ENCODE results near the gene CNOT3. TPM values are rescaled to one million over a fixed set of nuclear protein-coding genes. Genes with fewer than 3 reads are reported as not detected.

The CNOT3 gene
- total and polyA plus RNA-seq, 2 of the 13 experiments (the other 11 are each of a cell fraction or from before 2014, with no cell fraction given), result 4.3 to 5.8 TPM

DNA sequence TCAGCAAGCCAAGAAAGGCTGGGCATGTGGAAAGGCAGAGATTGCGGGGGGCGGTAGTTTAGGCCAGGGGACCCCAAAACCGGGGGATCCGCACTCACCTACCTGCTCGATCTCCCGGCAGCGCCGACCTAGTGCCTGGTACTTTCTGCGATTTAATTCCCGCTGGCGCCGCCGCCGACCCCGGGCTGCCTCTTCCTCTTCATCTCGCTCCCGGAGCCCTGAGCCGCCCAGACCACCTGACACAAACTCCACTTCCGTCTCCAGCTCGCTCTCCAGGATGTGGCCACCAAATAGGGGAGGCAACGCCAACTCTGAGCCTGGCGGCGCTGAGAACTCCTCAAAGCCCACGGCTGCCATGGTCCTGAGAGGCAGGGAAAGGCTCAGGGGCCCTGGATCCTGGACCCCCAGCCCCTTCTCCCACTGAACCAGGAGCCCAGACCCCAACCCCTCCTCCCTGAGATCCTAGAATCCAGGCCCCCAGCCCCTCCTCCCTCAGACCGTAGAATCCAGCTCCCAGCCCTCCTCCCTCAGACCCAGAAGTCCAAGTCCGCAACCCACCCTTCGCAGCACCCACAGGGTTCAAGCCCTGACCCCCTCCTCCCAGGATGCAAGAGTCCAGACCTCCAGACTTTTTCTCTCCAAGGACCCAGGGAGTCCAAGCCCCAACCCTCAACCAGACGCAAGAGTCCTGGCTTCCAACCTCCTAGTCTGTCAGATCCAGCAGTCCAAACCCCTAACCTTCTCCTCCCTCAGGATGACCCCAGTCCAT lies 23.0 kb upstream of the CNOT3 start (continued):
- TF ChIP-seq SALL2 (CRISPR knock-in tag; IDR thresholded peaks at IDR 0.05) (no peak), NAIF1 (CRISPR knock-in tag; IDR thresholded peaks at IDR 0.05; ENCODE audit: borderline replicate concordance) (no peak), SMAD3 (CRISPR knock-in tag; IDR thresholded peaks at IDR 0.05) (no peak), AGO2 (optimal IDR thresholded peaks at IDR 0.05; ENCODE audit: low read depth, low read length) (peak; percentile 86), KLF11 (CRISPR knock-in tag; IDR thresholded peaks at IDR 0.05) (no peak), CBX5 (CRISPR knock-in tag; IDR thresholded peaks at IDR 0.05; ENCODE audit: borderline replicate concordance) (no peak), ZFYVE20 (CRISPR knock-in tag; IDR thresholded peaks at IDR 0.05; ENCODE audit: borderline replicate concordance, low read depth) (no peak), ZNF577 (CRISPR knock-in tag; IDR thresholded peaks at IDR 0.05; ENCODE audit: borderline replicate concordance, low read depth) (no peak), FOXM1 (CRISPR knock-in tag; IDR thresholded peaks at IDR 0.05) (no peak), ZNF747 (CRISPR knock-in tag; IDR thresholded peaks at IDR 0.05; ENCODE audit: borderline replicate concordance) (no peak), EHMT2 (IDR thresholded peaks at IDR 0.05; ENCODE audit: borderline replicate concordance, low read depth, low read length) (no peak)
- TF ChIP-seq, protein P1, sequence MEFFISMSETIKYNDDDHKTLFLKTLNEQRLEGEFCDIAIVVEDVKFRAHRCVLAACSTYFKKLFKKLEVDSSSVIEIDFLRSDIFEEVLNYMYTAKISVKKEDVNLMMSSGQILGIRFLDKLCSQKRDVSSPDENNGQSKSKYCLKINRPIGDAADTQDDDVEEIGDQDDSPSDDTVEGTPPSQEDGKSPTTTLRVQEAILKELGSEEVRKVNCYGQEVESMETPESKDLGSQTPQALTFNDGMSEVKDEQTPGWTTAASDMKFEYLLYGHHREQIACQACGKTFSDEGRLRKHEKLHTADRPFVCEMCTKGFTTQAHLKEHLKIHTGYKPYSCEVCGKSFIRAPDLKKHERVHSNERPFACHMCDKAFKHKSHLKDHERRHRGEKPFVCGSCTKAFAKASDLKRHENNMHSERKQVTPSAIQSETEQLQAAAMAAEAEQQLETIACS (CRISPR knock-in tag; IDR thresholded peaks at IDR 0.05), result no peak
- TF ChIP-seq, protein P2, sequence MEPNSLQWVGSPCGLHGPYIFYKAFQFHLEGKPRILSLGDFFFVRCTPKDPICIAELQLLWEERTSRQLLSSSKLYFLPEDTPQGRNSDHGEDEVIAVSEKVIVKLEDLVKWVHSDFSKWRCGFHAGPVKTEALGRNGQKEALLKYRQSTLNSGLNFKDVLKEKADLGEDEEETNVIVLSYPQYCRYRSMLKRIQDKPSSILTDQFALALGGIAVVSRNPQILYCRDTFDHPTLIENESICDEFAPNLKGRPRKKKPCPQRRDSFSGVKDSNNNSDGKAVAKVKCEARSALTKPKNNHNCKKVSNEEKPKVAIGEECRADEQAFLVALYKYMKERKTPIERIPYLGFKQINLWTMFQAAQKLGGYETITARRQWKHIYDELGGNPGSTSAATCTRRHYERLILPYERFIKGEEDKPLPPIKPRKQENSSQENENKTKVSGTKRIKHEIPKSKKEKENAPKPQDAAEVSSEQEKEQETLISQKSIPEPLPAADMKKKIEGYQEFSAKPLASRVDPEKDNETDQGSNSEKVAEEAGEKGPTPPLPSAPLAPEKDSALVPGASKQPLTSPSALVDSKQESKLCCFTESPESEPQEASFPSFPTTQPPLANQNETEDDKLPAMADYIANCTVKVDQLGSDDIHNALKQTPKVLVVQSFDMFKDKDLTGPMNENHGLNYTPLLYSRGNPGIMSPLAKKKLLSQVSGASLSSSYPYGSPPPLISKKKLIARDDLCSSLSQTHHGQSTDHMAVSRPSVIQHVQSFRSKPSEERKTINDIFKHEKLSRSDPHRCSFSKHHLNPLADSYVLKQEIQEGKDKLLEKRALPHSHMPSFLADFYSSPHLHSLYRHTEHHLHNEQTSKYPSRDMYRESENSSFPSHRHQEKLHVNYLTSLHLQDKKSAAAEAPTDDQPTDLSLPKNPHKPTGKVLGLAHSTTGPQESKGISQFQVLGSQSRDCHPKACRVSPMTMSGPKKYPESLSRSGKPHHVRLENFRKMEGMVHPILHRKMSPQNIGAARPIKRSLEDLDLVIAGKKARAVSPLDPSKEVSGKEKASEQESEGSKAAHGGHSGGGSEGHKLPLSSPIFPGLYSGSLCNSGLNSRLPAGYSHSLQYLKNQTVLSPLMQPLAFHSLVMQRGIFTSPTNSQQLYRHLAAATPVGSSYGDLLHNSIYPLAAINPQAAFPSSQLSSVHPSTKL (CRISPR knock-in tag; IDR thresholded peaks at IDR 0.05), result no peak
- TF ChIP-seq, protein P3, sequence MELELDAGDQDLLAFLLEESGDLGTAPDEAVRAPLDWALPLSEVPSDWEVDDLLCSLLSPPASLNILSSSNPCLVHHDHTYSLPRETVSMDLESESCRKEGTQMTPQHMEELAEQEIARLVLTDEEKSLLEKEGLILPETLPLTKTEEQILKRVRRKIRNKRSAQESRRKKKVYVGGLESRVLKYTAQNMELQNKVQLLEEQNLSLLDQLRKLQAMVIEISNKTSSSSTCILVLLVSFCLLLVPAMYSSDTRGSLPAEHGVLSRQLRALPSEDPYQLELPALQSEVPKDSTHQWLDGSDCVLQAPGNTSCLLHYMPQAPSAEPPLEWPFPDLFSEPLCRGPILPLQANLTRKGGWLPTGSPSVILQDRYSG (CRISPR knock-in tag; IDR thresholded peaks at IDR 0.05), result no peak

Measured in HepG2 (cell line).